ENCODE data around the gene CHRNA3.

CHRNA3 gene

DNA sequence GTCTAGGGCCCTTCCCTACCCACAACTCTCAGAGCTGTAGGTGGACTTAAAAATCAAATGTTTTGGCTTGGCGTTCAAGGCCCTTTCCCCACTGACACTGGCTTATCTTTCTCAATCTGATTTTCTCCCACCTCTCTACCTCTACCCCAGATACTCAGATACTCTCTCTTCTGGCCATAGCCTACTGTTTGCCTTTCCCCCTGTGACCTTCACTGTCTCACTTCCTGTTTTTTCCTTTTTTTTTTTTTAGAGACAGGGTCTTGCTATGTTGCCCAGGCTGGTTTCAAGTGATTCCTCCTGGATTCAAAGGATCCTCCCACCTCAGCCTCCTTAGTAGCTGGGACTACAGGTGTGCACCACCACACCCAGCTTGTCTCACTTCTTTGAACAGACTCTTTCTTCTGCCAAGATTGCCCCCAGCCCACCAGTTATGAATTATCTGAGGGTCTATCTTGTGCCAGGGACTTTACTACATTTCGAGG, 15.6 kb upstream of the CHRNA3 start:
- no peak for DNase-seq (ENCODE audit: low read depth in 3 of 3)

GRCh38 chr15:78635346-78635745, 14.6 kb upstream of the CHRNA3 start:
- DNase-seq (ENCODE audit: low read depth in 3 of 3) = no peak

GRCh38 chr15:78634210-78635145, 13.7 kb upstream of the CHRNA3 start:
- DNase-seq (ENCODE audit: low read depth in 3 of 3) = no peak

DNA sequence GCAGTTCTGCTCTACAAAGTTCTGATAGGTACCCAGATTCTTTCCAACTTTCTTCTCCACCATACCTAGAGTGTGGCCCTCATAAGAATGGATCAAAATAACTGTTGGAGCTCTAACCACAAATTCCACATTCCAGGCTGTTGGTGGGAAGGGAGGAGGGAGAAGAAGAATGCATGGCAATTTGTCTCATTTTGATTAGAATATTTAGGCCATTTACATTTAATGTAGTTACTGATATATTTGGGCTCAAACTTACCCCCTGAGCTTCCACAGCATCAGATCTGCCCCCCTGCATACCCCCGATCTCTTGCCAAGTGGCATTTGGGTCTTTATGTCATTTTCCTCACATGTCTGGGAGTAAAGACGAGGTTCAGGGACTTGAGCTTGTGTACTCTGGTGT, 12.6 kb upstream of the CHRNA3 start:
- DNase-seq (ENCODE audit: low read depth in 3 of 3) = no peak

GRCh38 chr15:78630886-78631633, 10.3 kb upstream of the CHRNA3 start:
- no peak for DNase-seq (ENCODE audit: low read depth in 3 of 3)

- DNase-seq (ENCODE audit: low read depth in 3 of 3) = no peak
Measured at GRCh38 chr15:78629716-78630065, 8.9 kb upstream of the CHRNA3 start.

- DNase-seq (ENCODE audit: low read depth in 3 of 3) = no peak
Measured at GRCh38 chr15:78629031-78629715, 8.4 kb upstream of the CHRNA3 start.

- no peak for DNase-seq (ENCODE audit: low read depth in 3 of 3)
Measured at GRCh38 chr15:78628227-78628626, 7.4 kb upstream of the CHRNA3 start.

DNA sequence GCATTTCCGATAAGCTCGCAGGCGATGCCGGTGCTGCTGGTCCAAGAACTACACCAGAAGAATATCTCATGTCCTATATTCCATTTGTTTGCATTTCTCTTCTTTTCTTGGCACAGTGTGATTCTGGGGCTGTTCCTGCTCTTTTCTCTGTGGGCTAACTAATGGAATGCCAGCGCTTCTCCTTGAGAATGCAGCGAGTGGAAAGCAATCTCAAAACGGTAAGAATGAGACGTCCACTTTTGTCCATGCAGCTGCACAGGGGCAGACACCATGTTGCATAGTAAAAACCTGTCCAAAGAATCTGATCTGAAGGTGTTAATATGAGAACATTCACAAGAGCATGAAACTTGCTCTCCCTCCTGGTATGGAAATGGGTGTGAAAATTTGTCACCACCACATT, 6.6 kb upstream of the CHRNA3 start:
- no peak for DNase-seq (ENCODE audit: low read depth in 3 of 3)

- DNase-seq (ENCODE audit: low read depth in 3 of 3) = no peak
Measured at GRCh38 chr15:78626381-78626995, 5.7 kb upstream of the CHRNA3 start.

GRCh38 chr15:78625606-78626280, 4.9 kb upstream of the CHRNA3 start:
- DNase-seq (ENCODE audit: low read depth in 3 of 3) = no peak

GRCh38 chr15:78624651-78625590, 4.1 kb upstream of the CHRNA3 start:
- no peak for DNase-seq (ENCODE audit: low read depth in 3 of 3)

DNA sequence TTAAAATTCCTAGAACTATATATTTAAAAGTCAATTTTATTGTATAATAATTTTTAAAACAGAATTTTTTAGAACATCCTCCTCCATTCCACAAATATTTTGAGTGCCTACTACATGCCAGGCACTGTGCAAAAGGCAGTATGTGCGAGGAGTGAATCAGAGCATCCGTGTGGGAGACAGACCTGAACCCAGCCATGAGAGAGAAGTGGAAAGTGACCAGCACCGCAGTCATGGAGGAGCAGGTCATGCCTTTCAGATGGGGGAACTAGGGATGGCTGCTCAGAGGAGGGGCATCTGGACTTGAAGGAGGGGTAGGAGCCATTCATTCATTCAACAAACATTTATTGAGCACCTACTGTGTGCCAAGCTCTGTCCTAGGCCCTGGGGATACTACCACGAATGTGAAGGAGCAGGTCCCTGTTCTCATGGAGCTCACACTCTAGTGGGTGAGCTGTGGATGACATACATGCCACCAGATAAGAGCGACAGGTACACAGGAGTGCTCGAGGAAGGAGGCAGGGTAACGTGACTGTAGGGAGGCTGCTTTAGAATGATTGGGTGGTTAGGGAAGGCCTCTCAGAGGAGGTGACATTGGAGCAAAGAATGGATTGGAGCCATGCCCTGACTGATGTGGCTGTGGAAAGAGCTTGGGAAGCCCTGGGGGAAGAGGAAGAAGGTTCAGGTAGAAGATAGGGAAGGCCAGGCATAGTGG, 3.1 kb upstream of the CHRNA3 start:
- no peak for DNase-seq (ENCODE audit: low read depth in 3 of 3)

DNA sequence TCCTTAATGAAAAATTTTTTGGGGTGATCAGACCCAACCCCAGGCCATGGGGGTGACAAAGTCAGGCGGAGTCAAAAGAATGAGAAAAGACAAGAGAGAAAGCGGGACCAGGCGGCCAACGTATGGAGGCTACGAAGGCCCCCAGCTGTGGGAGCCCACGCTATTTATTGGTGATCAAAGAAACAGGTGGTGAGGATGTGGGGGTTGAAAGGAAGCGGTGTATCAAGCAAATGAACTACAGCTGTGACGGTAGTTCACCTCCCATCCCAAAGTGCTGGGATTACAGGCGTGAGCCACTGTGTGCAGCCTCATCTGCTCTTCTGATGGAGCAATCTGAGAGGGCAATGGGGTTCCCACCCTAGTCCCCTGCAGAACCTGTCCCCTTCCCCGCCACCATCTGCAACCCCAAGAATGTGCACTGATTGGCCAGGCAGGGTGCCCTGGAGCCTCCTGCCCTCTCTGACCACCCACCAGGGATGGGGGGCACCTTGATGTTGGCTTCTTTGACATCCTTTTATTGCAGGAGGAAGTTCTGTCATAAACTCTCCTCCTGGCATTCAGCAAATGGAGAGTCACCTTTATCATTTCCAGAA, 1.1 kb upstream of the CHRNA3 start:
- DNase-seq (ENCODE audit: low read depth in 3 of 3) = no peak

DNA sequence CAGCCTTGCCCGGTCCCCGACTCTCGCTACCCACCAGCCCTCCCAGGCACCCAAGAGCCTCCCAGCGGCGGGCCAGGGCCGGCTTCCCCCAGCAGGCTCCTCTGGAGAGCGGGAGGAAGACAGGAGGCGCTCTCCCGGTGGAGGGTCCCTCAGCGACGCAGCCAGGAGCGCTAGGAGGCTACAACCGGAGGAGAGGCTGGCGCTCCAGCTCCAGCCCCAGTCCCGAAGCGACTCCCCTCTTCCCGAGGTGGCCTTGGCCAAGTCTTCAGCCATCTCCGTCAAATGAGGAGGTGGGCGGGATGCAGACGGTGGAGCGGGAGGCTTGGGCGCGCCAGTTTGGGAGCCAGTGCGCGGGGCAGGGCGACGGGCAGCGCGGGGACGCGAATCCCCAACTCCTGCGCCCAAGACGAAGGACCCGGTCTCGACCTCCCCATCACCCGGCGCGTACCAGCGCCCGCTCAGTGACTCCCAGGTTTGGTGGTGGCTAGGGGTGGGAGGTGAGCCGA, 722 bp downstream of the CHRNA3 start:
- peak in 1 of 3 experiments; percentile 9 for DNase-seq (ENCODE audit: low read depth in 3 of 3)

GRCh38 chr15:78619022-78619950, 1.5 kb downstream of the CHRNA3 start:
- DNase-seq (ENCODE audit: low read depth in 3 of 3) = no peak

DNA sequence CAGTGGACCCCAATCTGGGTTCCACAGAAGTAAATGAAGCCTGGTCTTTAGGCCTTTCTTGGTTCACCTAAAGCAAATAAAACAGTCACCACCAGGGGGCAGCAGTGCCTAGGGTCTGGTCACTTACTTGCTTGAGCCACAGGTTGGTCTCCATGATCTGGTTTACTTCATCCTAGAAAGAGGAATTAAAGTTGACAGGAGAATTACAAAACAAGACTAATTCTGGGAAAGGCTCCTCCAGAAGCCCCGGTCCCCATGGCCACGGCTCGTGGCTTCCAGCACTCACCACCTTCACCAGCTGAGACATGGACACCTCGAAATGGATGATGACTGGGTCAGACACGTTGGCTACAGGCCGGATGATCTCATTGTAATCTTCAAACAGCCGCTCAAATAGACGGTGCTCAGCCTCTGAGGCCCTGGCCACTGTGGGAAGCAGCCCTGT, 2.3 kb downstream of the CHRNA3 start:
- peak; percentile 68 to 84 (median 77) for DNase-seq (ENCODE audit: low read depth in 3 of 3)

GRCh38 chr15:78618064-78618463, 2.7 kb downstream of the CHRNA3 start:
- DNase-seq (ENCODE audit: low read depth in 3 of 3) = no peak
